GM21723 (cell line): ENCODE measurements around the gene DLG4.

Experiments
- ATAC-seq: cut with Tn5 transposase; IDR thresholded peaks from one replicate; pipeline ENCODE4 v1.9.1; 2021; ENCODE audit warnings: mild to moderate bottlenecking, moderate library complexity; ENCODE audit not compliant: unreplicated experiment

Gene DLG4

DNA sequence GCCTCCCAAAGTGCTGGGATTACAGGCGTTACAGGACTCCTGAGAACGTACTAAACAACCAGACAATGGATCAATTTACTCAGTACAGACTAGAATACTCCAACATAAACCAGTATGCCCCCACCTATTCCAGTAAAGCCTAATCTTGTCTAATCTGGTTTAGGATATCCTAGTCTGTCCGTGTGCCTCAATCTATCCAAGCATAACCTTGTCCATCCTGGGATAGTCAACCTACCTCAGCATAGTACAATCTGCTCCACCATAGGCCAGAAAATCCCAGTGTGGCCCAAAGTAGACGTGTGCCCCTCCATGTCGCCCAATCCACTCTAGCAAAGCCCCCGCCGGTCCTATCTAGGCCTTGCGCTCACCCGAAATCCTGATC, 14.1 kb upstream of the DLG4 start:
- peak; percentile 4 for ATAC-seq

DNA sequence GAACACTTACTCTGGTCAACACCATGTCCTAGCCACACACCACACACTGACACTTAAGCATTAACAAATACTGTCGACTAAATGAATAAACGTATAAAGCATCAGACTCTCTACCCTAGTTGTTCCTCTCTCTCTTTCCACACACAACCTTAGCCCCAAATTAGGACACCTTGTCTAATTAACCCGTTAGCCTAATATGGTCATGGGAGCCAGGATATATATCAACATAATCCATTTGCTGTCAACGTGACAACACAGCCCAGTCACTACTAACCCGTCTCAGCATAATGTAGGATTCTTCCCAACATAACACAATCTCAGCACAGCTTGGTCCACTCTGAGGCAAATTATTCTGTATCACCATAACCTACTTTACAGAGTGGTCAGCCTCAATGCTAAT, 12.5 kb upstream of the DLG4 start:
- ATAC-seq = no peak

DNA sequence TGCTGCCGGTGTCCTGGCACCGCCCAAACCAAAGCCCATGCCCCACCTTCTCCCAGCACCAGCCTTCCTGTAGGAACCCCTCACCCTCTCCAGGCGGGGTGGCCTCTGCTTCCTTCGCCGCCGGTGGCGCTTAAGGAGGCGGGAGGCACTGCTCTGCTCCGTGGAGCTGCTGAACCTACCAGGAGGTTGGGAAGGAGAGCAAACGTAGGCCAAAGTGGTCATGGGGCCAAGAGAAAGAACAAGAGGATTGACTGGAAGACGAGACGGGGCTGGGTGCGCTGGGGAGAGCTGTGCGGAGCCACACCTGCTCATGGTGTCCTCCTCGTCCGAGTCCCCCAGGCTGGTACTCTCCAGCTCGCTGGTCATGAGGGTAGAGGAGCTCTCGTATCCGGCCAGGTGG, 9.9 kb upstream of the DLG4 start:
- no peak for ATAC-seq

DNA sequence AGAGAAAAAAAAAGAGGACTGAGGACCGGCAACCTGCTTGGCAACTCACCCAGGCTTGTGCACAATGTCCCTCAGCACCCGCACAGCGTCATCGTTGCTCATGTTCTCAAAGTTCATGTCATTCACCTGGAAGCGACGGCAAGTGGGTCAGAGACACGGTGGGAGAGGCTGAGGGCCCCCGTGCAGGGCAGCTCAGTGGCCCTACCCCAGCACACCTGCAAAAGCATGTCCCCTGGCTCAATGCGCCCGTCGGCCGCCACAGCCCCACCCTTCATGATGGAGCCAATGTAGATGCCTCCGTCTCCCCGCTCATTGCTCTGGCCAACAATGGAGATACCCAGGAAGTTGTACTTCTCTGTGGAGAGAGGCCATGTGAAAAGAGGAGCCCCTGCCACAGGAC, 9.3 kb upstream of the DLG4 start:
- no peak for ATAC-seq

DNA sequence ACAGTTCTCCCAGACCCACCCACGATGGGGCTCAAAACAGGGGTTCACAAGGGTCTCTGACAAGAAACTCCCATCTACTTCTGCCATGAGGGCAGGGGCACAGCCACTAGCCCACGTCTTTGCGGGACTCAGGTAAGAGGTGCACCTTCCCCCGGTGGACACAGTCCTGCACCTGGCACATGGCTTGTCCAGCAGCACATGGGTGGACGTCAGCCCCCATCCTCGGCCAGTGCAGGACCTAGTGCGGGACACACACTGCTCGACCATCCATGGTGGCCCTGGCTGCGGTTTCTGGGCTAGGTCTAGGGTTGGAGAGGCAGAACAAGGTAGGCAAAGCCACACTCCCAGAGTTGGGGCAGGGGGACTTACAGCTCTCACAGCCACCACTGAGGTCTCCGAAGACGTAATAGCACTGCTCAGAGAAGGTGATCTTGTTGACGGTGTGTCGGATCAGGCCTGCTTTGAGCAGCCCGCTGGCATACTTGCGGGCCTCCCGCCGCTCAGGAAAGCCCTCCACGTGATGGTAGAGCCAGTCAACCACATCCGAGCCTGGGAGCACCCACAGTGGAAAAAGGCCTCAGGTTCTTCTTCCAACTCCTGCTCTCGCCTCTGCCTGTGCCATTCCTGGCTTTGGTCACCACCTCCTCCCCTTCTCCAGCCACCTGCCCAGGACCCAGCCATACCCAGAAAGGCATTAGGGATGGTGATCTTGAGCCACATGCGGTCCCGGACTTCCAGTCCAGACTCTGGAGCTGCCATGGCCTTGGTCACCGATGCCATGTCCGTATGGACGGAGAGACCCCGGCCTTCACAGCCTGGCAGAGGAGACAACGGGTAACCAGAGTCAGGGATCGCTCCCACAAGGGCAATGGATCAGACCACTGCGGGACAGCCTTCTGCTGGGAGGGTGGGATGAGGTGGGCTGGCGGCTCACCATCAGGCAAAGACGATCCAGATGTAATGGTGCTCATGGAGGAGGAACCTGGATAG, 7.4 kb upstream of the DLG4 start:
- no peak for ATAC-seq

DNA sequence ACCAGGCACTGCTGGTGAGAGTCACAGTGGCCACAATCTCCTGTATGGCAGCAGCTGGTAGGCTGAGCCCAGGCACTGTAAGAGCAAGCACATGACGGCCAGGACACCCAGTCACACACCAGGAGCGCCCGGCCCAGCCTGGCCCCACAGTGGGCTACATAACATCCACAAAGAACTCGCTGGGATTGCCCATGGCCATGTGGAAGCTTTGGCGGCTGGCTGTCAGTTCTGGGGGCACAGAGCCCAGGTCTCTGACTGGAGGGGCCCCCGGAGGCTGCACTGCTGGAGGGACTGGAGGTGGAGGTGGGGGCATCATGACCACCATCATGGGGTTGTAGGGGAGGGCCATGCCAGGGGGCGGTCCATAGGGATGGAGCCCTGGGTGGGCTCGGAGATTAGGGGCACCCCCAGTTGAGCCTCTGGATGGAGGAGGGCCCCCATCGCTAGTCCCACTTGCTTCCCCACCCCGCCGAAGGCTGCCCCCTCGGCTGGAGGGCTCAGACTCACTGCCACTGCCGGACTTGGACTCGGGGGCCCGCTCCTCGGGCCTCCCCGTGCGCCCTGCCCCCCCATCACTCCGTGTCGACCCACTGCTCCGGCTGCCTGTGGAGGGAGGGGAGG, 6.2 kb upstream of the DLG4 start:
- ATAC-seq = no peak

DNA sequence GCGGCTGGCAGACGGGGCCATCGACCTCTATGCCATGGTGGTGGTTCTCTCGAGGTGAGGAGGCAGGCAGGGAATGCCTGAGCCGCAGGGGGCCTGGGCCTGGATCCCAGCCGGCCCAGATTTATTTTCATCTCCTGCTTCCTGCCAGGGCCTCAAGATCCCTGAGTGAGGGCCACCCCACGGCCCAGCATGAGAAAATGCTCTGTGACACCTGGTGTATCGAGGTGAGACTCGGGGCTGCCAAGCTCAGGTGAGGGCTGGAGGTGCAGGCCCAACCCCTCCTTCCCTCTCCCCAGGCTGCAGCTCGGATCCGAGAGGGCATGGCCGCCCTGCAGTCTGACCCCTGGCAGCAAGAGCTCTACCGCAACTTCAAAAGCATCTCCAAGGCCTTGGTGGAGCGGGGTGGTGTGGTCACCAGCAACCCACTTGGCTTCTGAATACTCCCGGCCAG, 5.0 kb upstream of the DLG4 start:
- ATAC-seq = no peak

DNA sequence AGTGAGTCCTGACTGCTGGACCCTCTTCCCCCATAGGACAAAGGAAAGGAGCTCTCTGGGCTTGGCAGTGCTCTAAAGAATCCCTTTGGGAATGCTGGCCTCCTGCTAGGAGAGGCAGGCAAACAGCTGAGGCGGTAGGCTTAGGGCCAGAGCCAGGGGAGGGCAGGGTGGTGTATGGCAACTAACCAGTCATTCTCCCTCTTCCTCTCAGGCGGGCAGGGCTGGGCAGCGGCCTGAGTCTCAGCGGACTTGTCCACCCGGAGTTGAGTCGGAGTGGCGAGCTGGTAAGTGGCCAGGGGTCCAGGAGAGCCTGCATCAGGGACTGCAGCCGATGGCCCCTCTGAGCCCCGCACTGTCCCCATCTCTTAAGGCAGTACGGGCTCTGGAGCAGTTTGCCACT, 4.5 kb upstream of the DLG4 start:
- ATAC-seq = no peak

DNA sequence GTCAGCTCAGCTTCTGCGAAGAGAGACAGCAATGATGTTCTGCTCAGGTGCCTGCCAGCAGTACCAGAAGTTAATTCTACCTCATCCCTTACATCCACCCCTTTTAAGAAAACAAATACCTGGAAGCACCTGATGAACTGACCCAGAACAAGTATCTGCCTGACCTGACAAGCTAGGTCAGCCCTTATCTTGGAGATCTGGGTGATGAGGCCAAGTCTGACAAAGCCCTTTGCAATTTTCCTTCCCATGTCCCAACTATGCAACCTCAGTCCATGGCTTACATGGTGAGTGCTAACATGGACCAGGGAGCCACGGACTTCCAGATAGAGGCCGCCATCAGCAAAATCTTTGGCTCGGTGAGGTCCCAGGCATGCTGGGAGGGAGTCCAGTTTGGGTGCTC, 3.7 kb upstream of the DLG4 start:
- ATAC-seq = no peak

DNA sequence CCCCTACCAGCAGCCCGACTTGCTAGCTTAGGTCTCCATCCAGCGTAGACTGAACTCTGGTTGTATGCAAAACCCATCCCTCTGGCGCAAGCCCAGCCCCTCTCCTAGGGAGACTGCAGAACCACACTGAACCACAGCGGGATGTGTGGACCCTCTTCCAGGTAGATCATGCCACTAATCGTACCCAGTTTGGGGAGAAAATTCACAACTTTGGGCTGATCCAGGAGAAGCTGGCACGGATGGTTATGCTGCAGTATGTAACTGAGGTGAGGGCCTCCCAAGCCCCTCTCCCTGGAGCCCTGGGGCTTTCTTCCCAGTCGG, 3.3 kb upstream of the DLG4 start:
- ATAC-seq = no peak

DNA sequence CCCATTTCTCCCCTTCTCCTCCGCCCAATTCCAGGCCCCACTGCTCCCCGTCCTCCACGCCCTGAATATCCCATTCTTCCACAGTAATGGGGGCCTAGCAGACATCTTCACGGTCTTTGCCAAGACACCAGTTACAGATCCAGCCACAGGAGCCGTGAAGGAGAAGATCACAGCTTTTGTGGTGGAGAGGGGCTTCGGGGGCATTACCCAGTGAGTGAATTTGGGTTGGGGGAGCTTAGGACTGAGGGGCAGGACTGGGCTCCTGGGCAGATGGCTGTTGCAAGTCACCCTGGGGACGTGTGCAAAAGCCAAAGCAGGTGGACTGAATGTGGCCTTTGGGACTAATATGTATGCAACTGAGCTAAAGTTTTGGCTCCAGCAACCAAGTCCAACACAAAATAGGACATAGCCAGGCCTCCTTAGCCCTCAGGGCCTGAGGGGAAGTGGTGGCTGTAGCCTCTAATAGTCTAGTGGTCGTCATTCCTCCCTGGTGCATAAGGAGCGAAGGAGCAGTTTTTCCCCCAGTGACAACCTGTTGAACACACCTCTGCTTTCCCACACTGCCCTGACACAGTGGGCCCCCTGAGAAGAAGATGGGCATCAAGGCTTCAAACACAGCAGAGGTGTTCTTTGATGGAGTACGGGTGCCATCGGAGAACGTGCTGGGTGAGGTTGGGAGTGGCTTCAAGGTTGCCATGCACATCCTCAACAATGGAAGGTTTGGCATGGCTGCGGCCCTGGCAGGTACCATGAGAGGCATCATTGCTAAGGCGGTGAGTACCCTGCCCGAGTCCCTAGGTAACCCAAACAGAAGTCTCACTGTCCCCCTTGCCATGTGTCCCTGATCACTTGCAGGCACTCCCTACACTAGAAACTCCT, 2.7 kb upstream of the DLG4 start:
- no peak for ATAC-seq

DNA sequence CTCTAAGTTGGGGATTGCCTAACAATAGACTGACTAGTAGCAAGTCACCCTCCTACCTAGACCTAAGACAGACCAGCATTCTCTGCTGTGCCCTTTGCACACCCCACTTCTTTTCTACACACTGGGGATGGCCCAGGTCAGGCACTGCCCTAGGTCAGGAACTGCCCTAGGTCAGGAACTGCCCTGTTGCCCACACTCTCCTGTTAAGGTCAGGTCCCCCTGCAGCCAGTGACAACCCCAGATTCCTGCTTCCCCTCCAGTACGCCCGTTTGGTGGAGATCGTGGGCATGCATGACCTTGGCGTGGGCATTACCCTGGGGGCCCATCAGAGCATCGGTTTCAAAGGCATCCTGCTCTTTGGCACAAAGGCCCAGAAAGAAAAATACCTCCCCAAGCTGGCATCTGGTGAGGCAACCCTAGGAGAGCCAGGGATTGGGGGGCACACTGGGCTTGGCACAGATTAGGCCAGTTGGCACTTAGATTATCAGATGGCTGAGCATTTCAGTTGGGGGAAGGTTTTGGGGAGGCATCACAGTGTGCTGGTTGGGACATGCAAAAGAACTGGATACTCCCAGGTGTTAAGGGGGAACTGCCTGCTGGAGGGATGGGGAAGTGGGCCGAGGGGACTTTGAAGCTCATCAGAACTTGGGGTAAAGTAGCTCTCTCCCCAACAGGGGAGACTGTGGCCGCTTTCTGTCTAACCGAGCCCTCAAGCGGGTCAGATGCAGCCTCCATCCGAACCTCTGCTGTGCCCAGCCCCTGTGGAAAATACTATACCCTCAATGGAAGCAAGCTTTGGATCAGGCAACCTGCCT, 1.8 kb upstream of the DLG4 start:
- ATAC-seq = no peak

DNA sequence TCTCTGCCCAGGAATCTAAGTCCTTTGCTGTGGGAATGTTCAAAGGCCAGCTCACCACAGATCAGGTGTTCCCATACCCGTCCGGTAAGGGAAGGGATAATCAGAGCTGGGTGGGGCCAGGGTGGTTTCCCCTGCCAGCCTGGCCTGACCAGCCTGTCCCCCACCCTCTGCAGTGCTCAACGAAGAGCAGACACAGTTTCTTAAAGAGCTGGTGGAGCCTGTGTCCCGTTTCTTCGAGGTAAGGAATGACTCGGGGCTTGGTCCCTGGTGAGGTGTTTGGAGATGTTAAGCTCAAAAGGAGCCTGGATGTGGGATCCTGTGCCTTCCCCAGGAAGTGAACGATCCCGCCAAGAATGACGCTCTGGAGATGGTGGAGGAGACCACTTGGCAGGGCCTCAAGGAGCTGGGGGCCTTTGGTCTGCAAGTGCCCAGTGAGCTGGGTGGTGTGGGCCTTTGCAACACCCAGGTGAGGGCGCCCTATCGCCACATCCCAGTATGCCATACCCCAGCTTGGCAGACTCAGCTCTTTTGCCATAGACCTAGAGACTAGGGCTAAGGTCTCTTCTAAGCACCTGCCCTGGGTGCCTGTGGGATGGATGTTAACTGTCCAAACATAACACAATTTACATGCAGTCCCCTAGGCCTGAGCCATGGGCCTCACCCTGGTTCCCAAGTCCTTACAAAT, 1.1 kb upstream of the DLG4 start:
- ATAC-seq = no peak

DNA sequence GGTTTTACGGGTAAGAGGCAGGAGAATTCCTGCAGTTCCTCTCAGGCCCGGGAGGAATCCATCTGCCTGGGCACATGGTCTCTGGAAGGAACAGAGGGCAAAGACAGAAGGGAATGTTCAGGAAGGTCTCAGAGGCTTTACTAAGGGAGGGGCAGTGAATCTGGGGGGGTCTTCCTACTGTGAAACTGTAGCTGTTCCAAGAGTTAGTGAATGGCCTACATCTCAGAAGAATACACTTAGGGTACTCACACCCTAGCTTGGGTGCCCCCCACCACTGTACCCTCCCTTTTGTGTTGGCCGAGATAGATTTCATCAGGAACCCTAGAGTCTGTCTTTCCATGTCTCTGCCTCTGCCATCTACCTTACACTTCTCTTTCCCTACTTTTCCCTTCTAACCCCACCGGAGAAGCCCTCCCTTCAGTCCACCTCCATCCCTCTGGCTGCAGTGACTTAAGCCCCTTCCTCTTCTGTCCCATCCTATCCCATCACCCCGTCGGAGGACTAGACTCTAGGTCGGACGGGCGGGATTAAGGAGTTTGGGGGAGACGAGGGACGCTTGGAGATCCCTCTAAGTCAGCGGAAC, 316 bp downstream of the DLG4 start:
- ATAC-seq = no peak

DNA sequence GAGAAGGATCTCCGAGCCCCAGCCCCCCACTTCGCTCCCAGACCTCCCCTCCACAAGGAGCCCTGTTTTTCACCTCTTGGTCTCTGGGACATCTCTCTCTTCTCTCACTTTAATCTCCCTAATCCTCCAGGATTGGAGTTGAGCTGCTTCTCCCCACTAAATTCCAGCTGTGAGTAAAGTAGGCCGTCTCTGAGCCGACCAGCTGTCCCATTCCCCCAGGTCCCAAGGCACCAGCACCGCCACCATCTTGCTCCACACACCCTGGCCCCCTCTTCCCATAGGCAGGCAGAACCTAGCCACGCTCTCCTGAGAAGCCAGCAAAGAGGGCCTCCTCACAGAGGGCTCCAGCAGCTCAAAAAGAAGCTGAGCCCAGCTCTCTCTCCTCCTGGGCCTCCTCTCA, 878 bp downstream of the DLG4 start:
- ATAC-seq = no peak

DNA sequence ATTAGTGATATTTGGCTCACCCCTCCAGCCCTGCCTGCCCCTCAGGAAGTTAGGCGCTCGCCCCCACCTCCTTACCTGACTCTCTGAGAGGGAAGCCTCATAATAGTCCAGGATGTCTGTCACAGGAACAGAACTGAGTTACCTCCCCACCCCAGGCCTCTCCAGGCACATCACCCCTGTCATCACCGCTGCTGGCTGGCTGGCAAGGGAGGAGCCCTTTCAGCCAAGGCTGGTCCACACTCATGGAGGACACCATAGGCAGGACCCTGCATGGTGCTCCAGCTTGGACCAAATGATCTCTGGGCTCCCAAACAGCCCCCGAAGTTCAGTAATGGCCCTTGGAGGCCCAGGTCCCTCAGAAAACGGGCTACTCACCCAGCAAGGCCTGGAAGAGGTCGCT, 1.5 kb downstream of the DLG4 start:
- ATAC-seq = no peak

DNA sequence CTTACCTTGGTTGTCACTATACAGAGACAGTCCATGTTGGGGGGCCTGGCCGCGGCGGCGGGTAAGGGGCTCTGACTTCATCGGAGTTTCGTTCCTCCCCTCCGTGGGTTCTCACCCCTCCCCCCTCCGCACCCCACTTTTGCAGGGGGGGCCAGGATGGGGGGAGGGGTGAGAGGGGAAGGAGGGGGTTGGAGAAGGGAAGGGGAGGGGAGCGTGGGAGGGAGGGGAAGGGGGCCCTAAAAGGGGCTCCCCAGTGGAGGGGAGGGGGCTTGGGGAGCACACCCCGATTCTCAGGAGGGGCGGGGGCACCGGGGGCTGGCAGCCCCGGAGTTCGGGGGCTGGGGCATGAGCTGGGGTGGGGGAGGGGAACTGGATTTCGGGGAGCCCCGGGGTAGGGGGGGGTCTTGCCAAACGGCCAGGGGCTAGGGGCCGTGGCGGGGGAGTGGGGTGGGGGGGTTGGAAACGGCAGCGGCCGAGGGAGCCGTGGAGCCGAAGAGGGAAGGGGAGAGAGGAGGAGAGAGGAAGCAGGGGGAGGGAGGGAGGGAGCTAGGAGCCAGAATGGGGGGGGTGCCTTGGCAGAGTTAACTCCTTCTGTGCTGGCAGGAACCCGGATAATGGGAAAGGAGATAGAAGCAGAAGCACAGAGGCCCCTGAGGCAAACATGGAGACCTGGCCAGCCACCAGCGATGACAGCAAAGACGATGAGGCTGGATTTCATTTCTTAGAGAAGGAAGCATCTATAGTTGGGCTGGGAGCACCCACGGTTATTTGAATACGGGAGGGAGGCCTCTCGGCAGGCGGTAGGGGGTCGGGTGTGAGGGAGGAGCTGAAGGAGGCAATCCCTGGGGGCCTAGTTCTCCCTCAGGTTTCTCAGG, 2.3 kb downstream of the DLG4 start:
- ATAC-seq = no peak

DNA sequence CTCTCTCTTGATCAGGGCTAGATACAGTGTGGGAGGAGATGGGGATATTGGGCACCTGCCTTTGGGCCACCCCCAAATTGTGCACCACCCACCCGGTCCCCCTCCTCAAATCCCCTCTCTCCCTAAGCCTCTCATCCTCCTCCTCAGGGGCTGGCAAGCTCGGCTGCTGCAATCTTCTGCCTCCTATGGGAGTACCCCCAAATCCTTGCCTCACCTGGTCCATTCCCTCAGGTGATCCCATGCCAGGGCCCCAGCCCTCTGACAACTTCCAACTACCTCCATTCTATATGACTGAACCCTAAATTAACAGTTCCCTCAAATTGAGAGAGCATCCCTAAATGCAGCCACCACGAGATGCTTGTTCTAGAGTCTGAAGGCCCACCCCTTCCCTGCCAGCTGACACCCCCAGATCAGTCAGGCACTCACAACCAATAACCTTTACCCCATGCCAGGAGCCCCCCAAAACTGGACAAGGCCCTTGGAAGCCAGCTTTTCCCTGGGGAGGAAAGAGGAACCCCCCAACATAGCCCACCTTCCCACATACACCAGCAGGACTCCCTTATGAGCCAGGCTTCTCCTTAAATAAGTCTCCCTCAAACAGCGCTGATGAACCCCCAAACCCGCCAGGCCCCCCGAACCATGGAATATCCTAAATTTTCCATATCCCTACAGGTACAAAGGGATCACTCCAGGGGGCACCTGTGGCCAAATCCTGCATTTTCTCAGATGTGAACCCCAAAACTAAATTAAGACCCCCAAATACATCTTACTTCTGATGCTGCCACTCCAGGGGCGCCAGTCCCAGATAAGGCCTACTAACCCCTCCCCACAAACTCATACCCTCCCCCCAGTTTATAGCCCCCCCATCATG, 3.2 kb downstream of the DLG4 start:
- ATAC-seq = no peak
